ENCODE measurements around the gene MEX3D.
A peak's percentile ranks its signal among the peaks of the same experiment; 100 is the strongest.

Gene MEX3D

GRCh38 chr19:1605236-1606137 lies 37.4 kb upstream of the MEX3D start, which contains the start of gene UQCR11:
Gene UQCR11 (minus strand): TSS chr19:1605462. CDS start chr19:1605409, 53 bp downstream.
- peak; percentile 95 for DNase-seq
- Mint-ChIP-seq H3K4me3 (peak within 1 kb of the TSS; percentile 88), H3K9me3 (no peaks in the 10 kb centered on the region), H3K27ac (peak within 1 kb of the TSS; percentile 98), H3K27me3 (no peaks in the 10 kb centered on the region), H3K36me3 (ENCODE audit: low read depth) (peaks cover 12% of the 10 kb centered on the region), H3K4me1 (peaks cover 59% of the 10 kb centered on the region)
- ATAC-seq: peak; percentile 80

GRCh38 chr19:1602091-1602707 lies 34.1 kb upstream of the MEX3D start:
- no peak for ATAC-seq
- DNase-seq: no peak
- no peaks in the 10 kb centered on the region for H3K27me3 Mint-ChIP-seq
- H3K27ac Mint-ChIP-seq: no peak overlapping the region
- no peak overlapping the region for H3K4me3 Mint-ChIP-seq
- no peaks in the 10 kb centered on the region for H3K9me3 Mint-ChIP-seq
- peaks cover 22% of the 10 kb centered on the region for H3K36me3 Mint-ChIP-seq (ENCODE audit: low read depth)
- H3K4me1 Mint-ChIP-seq: peaks cover 41% of the 10 kb centered on the region

GRCh38 chr19:1601613-1602064 lies 33.5 kb upstream of the MEX3D start:
- H3K4me3 Mint-ChIP-seq: no peak overlapping the region
- H3K4me1 Mint-ChIP-seq: peaks cover 38% of the 10 kb centered on the region
- no peaks in the 10 kb centered on the region for H3K9me3 Mint-ChIP-seq
- ATAC-seq: no peak
- H3K27ac Mint-ChIP-seq: peak overlapping the region; percentile 56
- DNase-seq: no peak
- peaks cover 23% of the 10 kb centered on the region for H3K36me3 Mint-ChIP-seq (ENCODE audit: low read depth)
- H3K27me3 Mint-ChIP-seq: no peaks in the 10 kb centered on the region

- no peak overlapping the region for H3K27ac Mint-ChIP-seq
- no peaks in the 10 kb centered on the region for H3K9me3 Mint-ChIP-seq
- ATAC-seq (no peak), DNase-seq (no peak)
- H3K4me1 Mint-ChIP-seq: peaks cover 26% of the 10 kb centered on the region
- no peaks in the 10 kb centered on the region for H3K27me3 Mint-ChIP-seq
- peaks cover 26% of the 10 kb centered on the region for H3K36me3 Mint-ChIP-seq (ENCODE audit: low read depth)
- H3K4me3 Mint-ChIP-seq: no peak overlapping the region
Observed at GRCh38 chr19:1599460-1599846, 31.3 kb upstream of the MEX3D start.

- DNase-seq (no peak), ATAC-seq (no peak)
- Mint-ChIP-seq H3K27me3 (no peaks in the 10 kb centered on the region), H3K27ac (no peak overlapping the region), H3K9me3 (no peaks in the 10 kb centered on the region), H3K36me3 (ENCODE audit: low read depth) (peaks cover 25% of the 10 kb centered on the region), H3K4me1 (peaks cover 20% of the 10 kb centered on the region), H3K4me3 (no peak overlapping the region)
Observed at GRCh38 chr19:1598777-1599459, 30.8 kb upstream of the MEX3D start.

- H3K27ac Mint-ChIP-seq: no peak overlapping the region
- no peak for ATAC-seq
- H3K36me3 Mint-ChIP-seq (ENCODE audit: low read depth): peaks cover 28% of the 10 kb centered on the region
- peaks cover 20% of the 10 kb centered on the region for H3K4me1 Mint-ChIP-seq
- DNase-seq: no peak
- peak overlapping the region; percentile 81 for H3K4me3 Mint-ChIP-seq
- H3K9me3 Mint-ChIP-seq: no peaks in the 10 kb centered on the region
- no peaks in the 10 kb centered on the region for H3K27me3 Mint-ChIP-seq
Observed at GRCh38 chr19:1593501-1593772, 25.3 kb upstream of the MEX3D start.

- H3K4me1 Mint-ChIP-seq: peaks cover 20% of the 10 kb centered on the region
- peak; percentile 81 for ATAC-seq
- H3K9me3 Mint-ChIP-seq: no peaks in the 10 kb centered on the region
- no peaks in the 10 kb centered on the region for H3K27me3 Mint-ChIP-seq
- H3K4me3 Mint-ChIP-seq: peak within 1 kb of the TSS; percentile 88
- peaks cover 26% of the 10 kb centered on the region for H3K36me3 Mint-ChIP-seq (ENCODE audit: low read depth)
- peak; percentile 91 for DNase-seq
- H3K27ac Mint-ChIP-seq: peak within 1 kb of the TSS; percentile 95
Observed at GRCh38 chr19:1592755-1593500, 24.8 kb upstream of the MEX3D start, which contains the start of gene MBD3. Gene MBD3 (minus strand): TSS chr19:1592865. CDS start chr19:1592631, 234 bp downstream.

GRCh38 chr19:1592024-1592754 lies 24.1 kb upstream of the MEX3D start:
- H3K4me3 Mint-ChIP-seq: peak overlapping the region; percentile 88
- H3K9me3 Mint-ChIP-seq: no peaks in the 10 kb centered on the region
- no peaks in the 10 kb centered on the region for H3K27me3 Mint-ChIP-seq
- ATAC-seq (peak; percentile 87), DNase-seq (peak; percentile 87)
- peaks cover 24% of the 10 kb centered on the region for H3K36me3 Mint-ChIP-seq (ENCODE audit: low read depth)
- H3K27ac Mint-ChIP-seq: peak overlapping the region; percentile 95
- H3K4me1 Mint-ChIP-seq: peaks cover 24% of the 10 kb centered on the region

GRCh38 chr19:1591421-1592023 lies 23.4 kb upstream of the MEX3D start:
- DNase-seq: no peak
- H3K36me3 Mint-ChIP-seq (ENCODE audit: low read depth): peaks cover 22% of the 10 kb centered on the region

GRCh38 chr19:1590641-1591397 lies 22.7 kb upstream of the MEX3D start:
- no peaks in the 10 kb centered on the region for H3K27me3 Mint-ChIP-seq
- H3K9me3 Mint-ChIP-seq: no peaks in the 10 kb centered on the region
- peak overlapping the region; percentile 88 for H3K4me3 Mint-ChIP-seq
- peaks cover 25% of the 10 kb centered on the region for H3K4me1 Mint-ChIP-seq
- H3K27ac Mint-ChIP-seq: peak overlapping the region; percentile 95
- DNase-seq (peak; percentile 48), ATAC-seq (peak; percentile 6)
- peaks cover 24% of the 10 kb centered on the region for H3K36me3 Mint-ChIP-seq (ENCODE audit: low read depth)

More at GRCh38 chr19:1591421-1592023, 23.4 kb upstream of the MEX3D start:
- peaks cover 25% of the 10 kb centered on the region for H3K4me1 Mint-ChIP-seq
- peak overlapping the region; percentile 88 for H3K4me3 Mint-ChIP-seq
- H3K27me3 Mint-ChIP-seq: no peaks in the 10 kb centered on the region
- H3K27ac Mint-ChIP-seq: peak overlapping the region; percentile 95
- no peak for ATAC-seq
- H3K9me3 Mint-ChIP-seq: no peaks in the 10 kb centered on the region

- Mint-ChIP-seq H3K4me3 (no peak overlapping the region), H3K27me3 (no peaks in the 10 kb centered on the region), H3K36me3 (ENCODE audit: low read depth) (peaks cover 39% of the 10 kb centered on the region), H3K4me1 (peaks cover 21% of the 10 kb centered on the region), H3K9me3 (no peaks in the 10 kb centered on the region), H3K27ac (no peak overlapping the region)
- ATAC-seq (no peak), DNase-seq (no peak)
Observed at GRCh38 chr19:1587872-1588271, 19.7 kb upstream of the MEX3D start.

- no peak for ATAC-seq
- H3K9me3 Mint-ChIP-seq: no peaks in the 10 kb centered on the region
Observed at GRCh38 chr19:1585243-1585580, 17.1 kb upstream of the MEX3D start.

More at GRCh38 chr19:1585243-1585580, 17.1 kb upstream of the MEX3D start:
- H3K36me3 Mint-ChIP-seq (ENCODE audit: low read depth): peaks cover 30% of the 10 kb centered on the region
- no peak overlapping the region for H3K27ac Mint-ChIP-seq
- H3K4me3 Mint-ChIP-seq: no peak overlapping the region
- H3K27me3 Mint-ChIP-seq: no peaks in the 10 kb centered on the region
- H3K4me1 Mint-ChIP-seq: peaks cover 10% of the 10 kb centered on the region
- DNase-seq: no peak

Measured in activated naive CD8-positive, alpha-beta T cell treated with anti-CD3 and anti-CD28 coated beads, Interleukin-2, amount 50 U/mL, for 24 hours (primary cell).